ENCODE measurements around the gene NF1.

DNA sequence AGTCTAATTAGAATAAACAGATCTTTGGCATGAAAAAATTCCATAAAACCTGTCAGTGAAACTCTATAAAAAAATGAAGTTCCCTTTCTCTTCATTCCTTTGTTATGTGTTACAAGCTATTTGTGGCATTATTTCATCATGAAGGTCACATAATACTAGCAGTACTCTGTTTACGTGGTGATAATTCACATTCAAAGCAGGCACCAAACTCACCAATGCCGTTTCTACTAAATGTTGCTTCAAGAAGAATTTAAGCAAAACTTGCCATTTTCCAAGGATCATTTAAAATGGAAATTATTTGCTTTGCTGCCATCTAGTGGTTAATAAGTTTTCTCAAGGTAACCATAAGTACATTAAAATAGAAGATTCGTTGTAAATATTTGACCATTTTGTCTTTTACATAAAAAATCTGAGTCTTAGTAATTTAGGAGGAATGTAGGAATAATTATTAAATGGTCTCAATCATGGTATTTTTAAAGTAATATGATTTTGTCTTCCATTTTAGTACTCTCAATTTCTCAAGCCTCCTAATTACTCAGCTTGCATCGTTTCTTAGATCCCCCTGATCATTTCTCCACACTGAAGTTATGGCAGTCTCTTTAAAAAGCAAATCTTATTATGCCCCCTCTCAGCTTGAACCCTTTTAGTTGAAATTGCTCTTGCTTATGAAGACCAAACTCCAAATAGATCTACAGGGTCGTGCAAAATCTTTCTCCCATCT is 121.4 kb downstream of the NF1 start:
- peak; percentile 33 to 69 (median 62) for TF ChIP-seq CTCF (IDR thresholded peaks at IDR 0.05)
- no peak for TF ChIP-seq EP300 (IDR thresholded peaks at IDR 0.05)
- TF ChIP-seq POLR2A (IDR thresholded peaks at IDR 0.05) = no peak

Measured in tibial nerve (tissue), 4 donors.